Activated CD4-positive, alpha-beta T cell treated with anti-CD3 and anti-CD28 coated beads, Interleukin-2, amount 50 U/mL, for 24 hours (primary cell): ENCODE data around the gene TANGO6.
A peak's percentile ranks its signal among the peaks of the same experiment; 100 is the strongest.

ENCODE experiments used
- DNase-seq, 2 donors: peaks; one replicate each; pipeline ENCODE4 v3.0.0-alpha.2; 2020; ENCODE audit warnings: low read depth in 1 of 2, low spot score in 1 of 2

The TANGO6 gene

GRCh38 chr16:69088684-69089083, 245.4 kb downstream of the TANGO6 start:
- DNase-seq = no peak

- peak in 1 of 2 donors; percentile 22 for DNase-seq
Measured at GRCh38 chr16:69089091-69089910, 246.0 kb downstream of the TANGO6 start.

- no peak for DNase-seq
Measured at GRCh38 chr16:69093974-69094373, 250.6 kb downstream of the TANGO6 start.

GRCh38 chr16:69094501-69094900, 251.2 kb downstream of the TANGO6 start:
- DNase-seq = no peak

- DNase-seq = no peak
Measured at GRCh38 chr16:69095193-69095592, 251.9 kb downstream of the TANGO6 start.

GRCh38 chr16:69100071-69100691, 256.9 kb downstream of the TANGO6 start:
- no peak for DNase-seq

GRCh38 chr16:69105501-69106361, 262.4 kb downstream of the TANGO6 start, which contains the start of gene HAS3:
TSS of gene HAS3 (plus strand) at chr16:69105653. CDS start at chr16:69109396, 3,743 bp downstream.
- DNase-seq = no peak

- DNase-seq = no peak
Measured at GRCh38 chr16:69106491-69107315, 263.4 kb downstream of the TANGO6 start.

GRCh38 chr16:69107316-69107962, 264.1 kb downstream of the TANGO6 start:
- DNase-seq = no peak

- no peak for DNase-seq
Measured at GRCh38 chr16:69108064-69108904, 265.0 kb downstream of the TANGO6 start.

GRCh38 chr16:69108905-69109252, 265.5 kb downstream of the TANGO6 start:
- DNase-seq = no peak

- DNase-seq = no peak
Measured at GRCh38 chr16:69109486-69110270, 266.3 kb downstream of the TANGO6 start.

GRCh38 chr16:69110406-69110805, 267.1 kb downstream of the TANGO6 start:
- no peak for DNase-seq

GRCh38 chr16:69111216-69111875, 268.0 kb downstream of the TANGO6 start:
- no peak for DNase-seq

- no peak for DNase-seq
Measured at GRCh38 chr16:69111876-69112230, 268.5 kb downstream of the TANGO6 start.

GRCh38 chr16:69112285-69113129, 269.2 kb downstream of the TANGO6 start:
- peak in 1 of 2 donors; percentile 30 for DNase-seq

- no peak for DNase-seq
Measured at GRCh38 chr16:69113216-69113615, 269.9 kb downstream of the TANGO6 start.
